ENCODE results near the gene PRR15L. TPM values are rescaled to one million over a fixed set of nuclear protein-coding genes. Genes with fewer than 3 reads are reported as not detected.

PRR15L gene
- total RNA-seq, 4 donors from 2014 or later, result 0.29 to 2.0 TPM; not detected in 2

DNA sequence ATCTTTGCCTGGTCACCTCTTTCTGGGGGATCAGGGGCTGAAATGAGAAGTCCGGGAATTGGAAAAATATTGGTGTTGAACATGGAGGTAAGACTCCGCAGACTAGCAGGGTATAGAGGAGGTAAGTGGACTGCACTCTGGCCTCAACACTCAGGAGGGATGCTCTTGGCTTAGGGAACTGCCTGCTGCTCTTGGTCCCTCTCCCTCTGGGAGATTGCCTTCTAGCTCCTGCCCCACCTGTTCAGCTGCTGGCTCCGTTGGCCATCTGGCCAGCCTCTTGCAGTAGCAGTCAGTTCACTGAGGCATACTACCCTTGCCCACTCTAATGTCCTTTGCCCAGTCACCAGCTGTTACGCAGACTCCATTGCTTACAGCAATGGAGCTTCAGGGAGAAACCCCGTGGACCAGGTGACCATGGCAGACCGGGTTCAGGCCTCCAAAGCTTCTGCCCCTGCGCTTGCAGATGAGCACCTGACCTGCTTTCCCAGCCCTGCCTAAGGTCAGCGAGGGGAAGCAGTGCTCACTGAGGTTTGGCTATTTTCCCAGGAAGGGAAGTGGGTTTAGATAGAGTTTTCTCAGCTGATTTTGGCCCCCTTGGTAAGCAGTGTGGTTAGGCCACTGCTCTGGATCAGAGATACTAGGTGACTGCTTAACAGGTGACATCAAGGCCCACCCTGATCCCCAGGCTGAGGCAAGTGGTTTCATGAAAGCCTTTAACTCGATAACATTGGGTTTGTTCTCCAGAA, 25.1 kb upstream of the PRR15L start:
- H3K27me3 ChIP-seq, result no peaks in the 10 kb centered on the region
- H3K27ac ChIP-seq, result no peak overlapping the region
- no peaks in the 10 kb centered on the region for H3K9me3 ChIP-seq
- no peak for DNase-seq
- no peaks in the 10 kb centered on the region for H3K4me1 ChIP-seq
- TF ChIP-seq, protein P1, sequence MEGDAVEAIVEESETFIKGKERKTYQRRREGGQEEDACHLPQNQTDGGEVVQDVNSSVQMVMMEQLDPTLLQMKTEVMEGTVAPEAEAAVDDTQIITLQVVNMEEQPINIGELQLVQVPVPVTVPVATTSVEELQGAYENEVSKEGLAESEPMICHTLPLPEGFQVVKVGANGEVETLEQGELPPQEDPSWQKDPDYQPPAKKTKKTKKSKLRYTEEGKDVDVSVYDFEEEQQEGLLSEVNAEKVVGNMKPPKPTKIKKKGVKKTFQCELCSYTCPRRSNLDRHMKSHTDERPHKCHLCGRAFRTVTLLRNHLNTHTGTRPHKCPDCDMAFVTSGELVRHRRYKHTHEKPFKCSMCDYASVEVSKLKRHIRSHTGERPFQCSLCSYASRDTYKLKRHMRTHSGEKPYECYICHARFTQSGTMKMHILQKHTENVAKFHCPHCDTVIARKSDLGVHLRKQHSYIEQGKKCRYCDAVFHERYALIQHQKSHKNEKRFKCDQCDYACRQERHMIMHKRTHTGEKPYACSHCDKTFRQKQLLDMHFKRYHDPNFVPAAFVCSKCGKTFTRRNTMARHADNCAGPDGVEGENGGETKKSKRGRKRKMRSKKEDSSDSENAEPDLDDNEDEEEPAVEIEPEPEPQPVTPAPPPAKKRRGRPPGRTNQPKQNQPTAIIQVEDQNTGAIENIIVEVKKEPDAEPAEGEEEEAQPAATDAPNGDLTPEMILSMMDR (IDR thresholded peaks at IDR 0.05), result no peak
- no peak for TF ChIP-seq POLR2A (IDR thresholded peaks at IDR 0.05)
- no peak overlapping the region for H3K4me3 ChIP-seq
- intact Hi-C loops (cut with DNase I; ENCODE audit: low total_unique reads), result no loop called here
- H3K36me3 ChIP-seq, result no peaks in the 10 kb centered on the region

DNA sequence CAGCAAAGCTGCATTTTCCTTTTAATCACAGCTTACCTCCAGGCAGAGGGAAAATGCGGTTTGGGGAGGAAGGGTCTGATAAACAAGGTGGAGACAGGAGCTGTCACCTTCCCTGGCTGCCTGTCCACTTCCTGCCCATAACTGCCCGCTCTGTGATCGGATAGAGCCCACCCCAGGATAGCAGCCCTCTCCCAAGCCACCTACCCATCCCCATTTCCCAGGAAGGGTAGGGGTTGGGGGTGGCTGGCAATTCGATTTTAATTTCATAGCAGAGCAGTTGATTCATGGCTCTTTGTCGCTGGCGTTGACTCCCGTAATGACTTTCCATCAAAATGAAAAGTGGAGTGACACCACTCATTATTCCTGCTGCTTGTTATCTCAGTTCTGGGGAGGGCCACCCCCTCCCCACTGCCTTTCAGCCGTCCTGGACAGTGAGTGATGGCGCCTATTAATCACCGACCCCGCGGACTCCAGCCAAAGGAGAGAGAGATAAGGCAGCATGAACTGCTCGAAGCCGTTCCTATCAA, 24.5 kb upstream of the PRR15L start:
- no peak for TF ChIP-seq POLR2A (IDR thresholded peaks at IDR 0.05)
- TF ChIP-seq, protein P1 (IDR thresholded peaks at IDR 0.05), result no peak
- H3K4me3 ChIP-seq, result no peak overlapping the region
- DNase-seq, result no peak
- H3K9me3 ChIP-seq, result no peaks in the 10 kb centered on the region
- intact Hi-C loops (cut with DNase I; ENCODE audit: low total_unique reads), result no loop called here
- H3K4me1 ChIP-seq, result no peaks in the 10 kb centered on the region
- no peak overlapping the region for H3K27ac ChIP-seq
- H3K36me3 ChIP-seq, result no peaks in the 10 kb centered on the region
- H3K27me3 ChIP-seq, result no peaks in the 10 kb centered on the region

DNA sequence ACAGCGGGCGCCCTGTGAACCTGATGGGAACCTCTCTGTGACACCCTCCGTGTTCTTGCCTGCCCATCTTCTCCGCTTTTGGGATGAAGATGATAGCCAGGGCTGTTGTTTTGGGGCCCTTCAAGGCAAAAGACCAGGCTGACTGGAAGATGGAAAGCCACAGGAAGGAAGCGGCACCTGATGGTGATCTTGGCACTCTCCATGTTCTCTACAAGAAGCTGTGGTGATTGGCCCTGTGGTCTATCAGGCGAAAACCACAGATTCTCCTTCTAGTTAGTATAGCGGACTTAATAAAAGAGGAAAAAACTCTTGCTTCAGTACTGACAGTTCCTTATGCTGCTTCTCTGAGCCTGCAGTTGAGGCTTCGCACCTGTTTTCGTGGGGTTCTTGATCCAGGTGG, 23.8 kb upstream of the PRR15L start:
- Histone ChIP-seq H3K27ac (no peak overlapping the region), H3K36me3 (no peaks in the 10 kb centered on the region), H3K27me3 (no peaks in the 10 kb centered on the region), H3K9me3 (no peaks in the 10 kb centered on the region), H3K4me1 (no peaks in the 10 kb centered on the region), H3K4me3 (no peak overlapping the region)
- DNase-seq, result no peak
- TF ChIP-seq POLR2A (IDR thresholded peaks at IDR 0.05), result no peak
- TF ChIP-seq, protein P1 (IDR thresholded peaks at IDR 0.05), result no peak
- intact Hi-C loops (cut with DNase I; ENCODE audit: low total_unique reads), result no loop called here

DNA sequence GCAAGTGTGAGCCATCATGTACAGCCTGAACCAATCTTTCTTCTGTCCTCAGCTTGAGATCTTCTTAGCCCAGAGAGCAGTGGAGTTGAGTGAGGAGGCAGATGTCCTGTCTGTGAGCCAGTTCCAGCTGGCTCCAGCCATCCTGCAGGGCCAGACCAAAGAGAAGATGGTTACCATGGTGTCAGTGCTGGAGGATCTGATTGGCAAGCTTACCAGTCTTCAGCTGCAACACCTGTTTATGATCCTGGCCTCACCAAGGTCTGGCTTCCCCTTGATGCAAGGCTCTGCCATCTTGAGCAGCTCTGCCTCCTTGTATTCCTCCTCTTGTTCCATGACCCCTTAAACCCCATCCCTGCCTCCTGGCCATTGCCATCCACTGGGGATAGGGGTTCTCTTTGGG, 22.9 kb upstream of the PRR15L start:
- Histone ChIP-seq H3K27me3 (no peaks in the 10 kb centered on the region), H3K4me3 (no peak overlapping the region), H3K36me3 (no peaks in the 10 kb centered on the region), H3K9me3 (no peaks in the 10 kb centered on the region), H3K4me1 (no peaks in the 10 kb centered on the region), H3K27ac (no peak overlapping the region)
- TF ChIP-seq, protein P1 (IDR thresholded peaks at IDR 0.05), result no peak
- TF ChIP-seq POLR2A (IDR thresholded peaks at IDR 0.05), result no peak
- intact Hi-C loops (cut with DNase I; ENCODE audit: low total_unique reads), result no loop called here
- no peak for DNase-seq

DNA sequence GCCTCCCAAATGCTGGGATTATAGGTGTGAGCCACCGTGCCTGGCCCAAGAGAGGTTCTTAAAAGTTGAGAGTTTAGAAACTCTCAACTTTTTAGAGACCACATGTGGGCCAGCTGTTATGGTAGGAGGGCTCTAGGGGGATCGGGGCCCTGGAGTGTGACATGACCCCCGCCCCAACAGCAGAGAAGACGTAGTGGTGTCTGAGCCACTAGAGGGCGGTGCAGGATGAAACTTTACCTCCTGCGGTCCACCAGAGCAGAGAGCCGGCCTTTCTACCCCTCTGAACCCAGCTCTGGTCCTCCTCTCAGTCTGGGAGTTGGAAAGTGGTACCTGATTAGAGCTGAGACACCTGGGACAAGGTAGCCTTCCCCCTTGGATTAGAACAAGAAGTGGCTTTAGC, 20.6 kb upstream of the PRR15L start:
- H3K9me3 ChIP-seq, result no peaks in the 10 kb centered on the region
- no peaks in the 10 kb centered on the region for H3K27me3 ChIP-seq
- H3K36me3 ChIP-seq, result no peaks in the 10 kb centered on the region
- H3K27ac ChIP-seq, result no peak overlapping the region
- H3K4me1 ChIP-seq, result no peaks in the 10 kb centered on the region
- DNase-seq, result peak; percentile 36 to 45
- no peak overlapping the region for H3K4me3 ChIP-seq
- TF ChIP-seq, protein P1 (IDR thresholded peaks at IDR 0.05), result peak; percentile 43 to 62 (median 48)
- TF ChIP-seq POLR2A (IDR thresholded peaks at IDR 0.05), result no peak
- intact Hi-C loops (cut with DNase I; ENCODE audit: low total_unique reads), result no loop called here
